ENCODE measurements around the gene CAMTA1. TPM values are rescaled to one million over a fixed set of nuclear protein-coding genes. Genes with fewer than 3 reads are reported as not detected.
A peak's percentile ranks its signal among the peaks of the same experiment; 100 is the strongest.

CAMTA1 gene
- total and polyA plus RNA-seq, 9 of the 15 experiments (the other 6 are each of a cell fraction or from before 2014, with no cell fraction given), result 43.9 to 161 (median 65.9) TPM

GRCh38 chr1:7470904-7471638 is 685.8 kb downstream of the CAMTA1 start:
- BruUV-seq (replicated peaks), result no TSS peak
- DNase-seq (ENCODE audit: extremely low read depth in 1 of 4, low spot score in 3 of 4) (peak in 2 of 4 experiments; percentile 11 to 36), FAIRE-seq (no peak), ATAC-seq (no peak)
- H3K9me3 ChIP-seq (replicated peaks; ENCODE audit: control insufficient read depth, insufficient read depth, low read depth, low read length), result no peaks in the 10 kb centered on the region
- in situ Hi-C loops (cut with MboI) (no loop called here), intact Hi-C loops (cut with micrococcal nuclease) (no loop called here)
- H3K4me2 ChIP-seq (ENCODE audit: insufficient read depth, low read length), result no peak overlapping the region
- CTCF ChIA-PET (ENCODE audit: low intra/inter-chr PET ratio), result no interaction called here
- H3K27me3 ChIP-seq (ENCODE audit: control insufficient read depth in 2 of 2, insufficient read depth in 2 of 2, low read length in 2 of 2), result peaks cover 23 to 91% of the 10 kb centered on the region in 2 experiments; a peak in 4 of 5 replicates
- H3K36me3 ChIP-seq (ENCODE audit: control insufficient read depth, insufficient read depth, low read length), result no peaks in the 10 kb centered on the region
- POLR2A ChIA-PET, result no interaction called here
- H3K9ac ChIP-seq (ENCODE audit: insufficient read depth in 1 of 2, low read depth in 2 of 2, low read length in 2 of 2), result no peak overlapping the region
- no peaks in the 10 kb centered on the region for H3K9me1 ChIP-seq (ENCODE audit: control insufficient read depth, insufficient read depth, low read length)
- no peak overlapping the region for H2AFZ ChIP-seq (ENCODE audit: low read depth, low read length)
- peaks cover 16% of the 10 kb centered on the region; the same call in 1 of the 2 replicates for H4K20me1 ChIP-seq (replicated peaks; ENCODE audit: control insufficient read depth, insufficient read depth, low read length)
- no peak overlapping the region for H3K27ac ChIP-seq (ENCODE audit: extremely low read depth, low read depth, low read length)
- H3K4me1 ChIP-seq (replicated peaks in 1 of 2; ENCODE audit: control insufficient read depth in 2 of 2, insufficient read depth in 2 of 2, low read length in 2 of 2), result no peaks in the 10 kb centered on the region
- no peaks in the 10 kb centered on the region for H3K79me2 ChIP-seq (ENCODE audit: control insufficient read depth, insufficient read depth, low read length)
- 1% methylated on average over 12 of the region's 12 CpGs for WGBS (ENCODE audit: insufficient coverage, low coverage, missing lambda C conversion rate)
- no peak overlapping the region for H3K4me3 ChIP-seq
- TF ChIP-seq ZNF445 (CRISPR knock-in tag; IDR thresholded peaks at IDR 0.05; ENCODE audit: low read depth) (no peak), NR2C1 (IDR thresholded peaks at IDR 0.05) (no peak), NR2C1 (tag; IDR thresholded peaks at IDR 0.05) (no peak), BHLHE40 (IDR thresholded peaks at IDR 0.05; ENCODE audit: low read length) (no peak), ARID3B (CRISPR knock-in tag; IDR thresholded peaks at IDR 0.05; ENCODE audit: borderline replicate concordance) (no peak), SREBF2 (CRISPR knock-in tag; IDR thresholded peaks at IDR 0.05) (no peak), ETS1 (conservative IDR thresholded peaks at IDR 0.05; ENCODE audit: control insufficient read depth, low read depth, low read length) (no peak), ZFP1 (CRISPR knock-in tag; IDR thresholded peaks at IDR 0.05) (no peak), CREM (IDR thresholded peaks at IDR 0.05; ENCODE audit: low read depth) (0 out of 2 replicates have a peak, but pooled peaks have one; percentile 18), ATF4 (CRISPR knock-in tag; IDR thresholded peaks at IDR 0.05) (no peak), MAFF (IDR thresholded peaks at IDR 0.05; ENCODE audit: low read length) (no peak), TEAD1 (CRISPR knock-in tag; IDR thresholded peaks at IDR 0.05) (no peak), TAF15 (IDR thresholded peaks at IDR 0.05; ENCODE audit: low read depth, low read length) (no peak), HEY1 (CRISPR knock-in tag; IDR thresholded peaks at IDR 0.05; ENCODE audit: borderline replicate concordance) (no peak), PCBP2 (IDR thresholded peaks at IDR 0.05; ENCODE audit: low read depth, low read length, poor library complexity, severe bottlenecking) (no peak), SMAD4 (CRISPR knock-in tag; conservative IDR thresholded peaks at IDR 0.05) (no peak), STAT5A (IDR thresholded peaks at IDR 0.05; ENCODE audit: borderline replicate concordance, low read length) (no peak)
- TF ChIP-seq, protein P1, sequence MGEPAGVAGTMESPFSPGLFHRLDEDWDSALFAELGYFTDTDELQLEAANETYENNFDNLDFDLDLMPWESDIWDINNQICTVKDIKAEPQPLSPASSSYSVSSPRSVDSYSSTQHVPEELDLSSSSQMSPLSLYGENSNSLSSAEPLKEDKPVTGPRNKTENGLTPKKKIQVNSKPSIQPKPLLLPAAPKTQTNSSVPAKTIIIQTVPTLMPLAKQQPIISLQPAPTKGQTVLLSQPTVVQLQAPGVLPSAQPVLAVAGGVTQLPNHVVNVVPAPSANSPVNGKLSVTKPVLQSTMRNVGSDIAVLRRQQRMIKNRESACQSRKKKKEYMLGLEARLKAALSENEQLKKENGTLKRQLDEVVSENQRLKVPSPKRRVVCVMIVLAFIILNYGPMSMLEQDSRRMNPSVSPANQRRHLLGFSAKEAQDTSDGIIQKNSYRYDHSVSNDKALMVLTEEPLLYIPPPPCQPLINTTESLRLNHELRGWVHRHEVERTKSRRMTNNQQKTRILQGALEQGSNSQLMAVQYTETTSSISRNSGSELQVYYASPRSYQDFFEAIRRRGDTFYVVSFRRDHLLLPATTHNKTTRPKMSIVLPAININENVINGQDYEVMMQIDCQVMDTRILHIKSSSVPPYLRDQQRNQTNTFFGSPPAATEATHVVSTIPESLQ (CRISPR knock-in tag; IDR thresholded peaks at IDR 0.05), result no peak
